Measurements from ENCODE around the gene PPP1R12C. TPM values are rescaled to one million over a fixed set of nuclear protein-coding genes. Genes with fewer than 3 reads are reported as not detected.

The PPP1R12C gene
- total RNA-seq, 4 donors from 2014 or later: 113 to 512 (median 193) TPM

DNA sequence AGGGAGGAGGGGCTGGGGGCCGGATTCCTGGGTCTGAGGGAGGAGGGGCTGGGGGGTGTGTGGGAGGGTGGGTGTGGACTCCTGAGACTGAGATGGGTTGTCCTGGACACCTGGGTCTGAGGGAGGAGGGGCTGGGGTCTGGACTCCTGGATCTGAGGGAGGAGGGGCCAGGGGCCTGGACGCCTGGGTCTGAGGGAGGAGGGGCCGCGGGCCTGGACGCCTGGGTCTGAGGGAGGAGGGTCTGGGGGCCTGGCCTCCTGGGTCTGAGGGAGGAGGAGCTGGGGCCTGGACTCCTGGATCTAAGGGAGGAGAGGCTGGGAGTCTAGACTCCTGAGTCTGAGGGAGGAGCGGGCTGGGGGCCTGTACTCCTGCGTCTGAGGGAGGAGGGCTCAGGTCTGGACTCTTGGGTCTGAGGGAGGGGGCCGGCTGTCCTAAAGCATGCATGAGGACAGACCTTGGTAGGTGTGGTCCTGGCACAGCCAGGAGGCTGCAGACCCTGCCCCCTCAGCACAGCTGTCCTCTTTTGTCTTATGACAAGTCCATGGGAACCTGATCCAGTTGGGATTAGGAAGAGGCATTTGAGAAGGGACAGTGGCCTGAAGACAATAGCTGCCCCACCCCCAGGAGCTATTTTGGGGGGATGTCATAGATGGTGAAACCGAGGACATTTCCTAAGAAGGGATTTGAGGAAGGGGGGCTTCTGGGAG, 30.3 kb upstream of the PPP1R12C start:
- H3K9me3 ChIP-seq: no peaks in the 10 kb centered on the region
- H3K27ac ChIP-seq: no peak overlapping the region
- H3K4me3 ChIP-seq: no peak overlapping the region
- TF ChIP-seq, protein P1, sequence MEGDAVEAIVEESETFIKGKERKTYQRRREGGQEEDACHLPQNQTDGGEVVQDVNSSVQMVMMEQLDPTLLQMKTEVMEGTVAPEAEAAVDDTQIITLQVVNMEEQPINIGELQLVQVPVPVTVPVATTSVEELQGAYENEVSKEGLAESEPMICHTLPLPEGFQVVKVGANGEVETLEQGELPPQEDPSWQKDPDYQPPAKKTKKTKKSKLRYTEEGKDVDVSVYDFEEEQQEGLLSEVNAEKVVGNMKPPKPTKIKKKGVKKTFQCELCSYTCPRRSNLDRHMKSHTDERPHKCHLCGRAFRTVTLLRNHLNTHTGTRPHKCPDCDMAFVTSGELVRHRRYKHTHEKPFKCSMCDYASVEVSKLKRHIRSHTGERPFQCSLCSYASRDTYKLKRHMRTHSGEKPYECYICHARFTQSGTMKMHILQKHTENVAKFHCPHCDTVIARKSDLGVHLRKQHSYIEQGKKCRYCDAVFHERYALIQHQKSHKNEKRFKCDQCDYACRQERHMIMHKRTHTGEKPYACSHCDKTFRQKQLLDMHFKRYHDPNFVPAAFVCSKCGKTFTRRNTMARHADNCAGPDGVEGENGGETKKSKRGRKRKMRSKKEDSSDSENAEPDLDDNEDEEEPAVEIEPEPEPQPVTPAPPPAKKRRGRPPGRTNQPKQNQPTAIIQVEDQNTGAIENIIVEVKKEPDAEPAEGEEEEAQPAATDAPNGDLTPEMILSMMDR (IDR thresholded peaks at IDR 0.05): no peak
- TF ChIP-seq POLR2A (IDR thresholded peaks at IDR 0.05): no peak
- peaks cover 0 to 15% of the 10 kb centered on the region in 2 donors for H3K27me3 ChIP-seq
- peaks cover 0 to 11% (median 2%) of the 10 kb centered on the region in 4 donors for H3K4me1 ChIP-seq
- no peak for DNase-seq
- no peaks in the 10 kb centered on the region for H3K36me3 ChIP-seq

DNA sequence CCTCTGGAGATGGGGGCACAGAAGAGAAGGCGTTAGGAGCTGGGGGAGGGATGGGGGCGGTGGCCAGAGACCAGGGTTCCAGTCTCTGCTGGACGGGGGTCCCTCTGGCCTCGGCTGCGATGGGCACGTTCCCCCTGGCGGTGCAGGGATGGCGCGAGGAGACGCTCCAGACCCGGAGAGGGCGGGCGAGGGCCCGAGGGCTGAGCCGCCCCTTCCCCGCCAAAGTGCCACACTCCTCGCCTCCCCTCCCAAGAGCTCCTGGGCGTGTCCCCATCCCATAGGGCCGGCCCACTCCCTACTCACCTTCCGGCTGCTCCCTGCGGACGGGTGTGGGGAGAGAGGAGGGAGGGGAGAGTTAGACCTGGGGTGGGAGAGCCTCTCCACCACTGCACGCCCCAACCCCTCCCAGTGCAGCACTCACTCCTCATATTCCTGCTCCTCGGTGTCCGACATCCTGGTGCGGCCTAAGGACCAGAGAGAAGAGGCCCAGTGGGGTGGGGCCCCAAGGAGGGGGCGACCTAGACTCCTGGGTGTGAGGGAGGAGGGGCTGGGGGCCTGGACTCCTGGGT, 29.4 kb upstream of the PPP1R12C start:
- Histone ChIP-seq H3K36me3 (no peaks in the 10 kb centered on the region), H3K27me3 (peaks cover 0 to 17% of the 10 kb centered on the region in 2 donors), H3K4me1 (peaks cover 0 to 11% (median 2%) of the 10 kb centered on the region in 4 donors), H3K27ac (no peak overlapping the region), H3K4me3 (peak overlapping the region in 1 of 4 donors; percentile 12), H3K9me3 (no peaks in the 10 kb centered on the region)
- DNase-seq: no peak
- no peak for TF ChIP-seq POLR2A (IDR thresholded peaks at IDR 0.05)
- TF ChIP-seq, protein P1 (IDR thresholded peaks at IDR 0.05): no peak

DNA sequence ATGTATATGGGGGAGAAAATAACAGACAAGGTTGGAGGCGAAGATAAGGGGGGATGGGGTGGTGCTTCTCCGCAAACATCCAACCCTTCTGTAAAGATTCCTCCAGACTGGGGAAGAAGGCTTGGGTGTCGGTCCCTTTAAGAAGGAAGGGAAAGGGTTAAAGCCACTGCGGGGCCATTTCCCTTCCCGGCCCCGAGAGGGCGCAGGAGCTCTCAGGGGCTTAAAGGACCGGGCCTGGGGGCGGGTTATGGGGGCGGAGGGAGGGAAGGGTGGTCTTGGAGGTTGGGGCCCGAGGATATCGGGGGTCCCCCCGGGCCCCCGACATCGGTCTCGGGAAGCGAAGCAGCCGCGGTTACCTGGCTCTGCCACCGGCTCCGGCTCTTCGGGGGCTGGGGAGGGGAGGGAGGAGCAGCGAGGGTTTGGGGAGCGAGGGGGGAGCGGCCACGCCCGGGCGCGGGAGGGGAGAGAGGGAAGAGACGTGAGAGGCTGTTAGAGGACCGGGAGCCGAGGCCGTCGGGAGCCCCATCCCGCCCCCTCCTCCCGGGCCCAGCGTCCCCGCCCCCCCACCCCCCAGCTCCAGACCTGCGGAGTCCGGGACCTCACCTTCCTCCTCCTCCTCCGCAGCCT, 28.8 kb upstream of the PPP1R12C start:
- H3K4me3 ChIP-seq: peak overlapping the region in 1 of 4 donors; percentile 12

DNA sequence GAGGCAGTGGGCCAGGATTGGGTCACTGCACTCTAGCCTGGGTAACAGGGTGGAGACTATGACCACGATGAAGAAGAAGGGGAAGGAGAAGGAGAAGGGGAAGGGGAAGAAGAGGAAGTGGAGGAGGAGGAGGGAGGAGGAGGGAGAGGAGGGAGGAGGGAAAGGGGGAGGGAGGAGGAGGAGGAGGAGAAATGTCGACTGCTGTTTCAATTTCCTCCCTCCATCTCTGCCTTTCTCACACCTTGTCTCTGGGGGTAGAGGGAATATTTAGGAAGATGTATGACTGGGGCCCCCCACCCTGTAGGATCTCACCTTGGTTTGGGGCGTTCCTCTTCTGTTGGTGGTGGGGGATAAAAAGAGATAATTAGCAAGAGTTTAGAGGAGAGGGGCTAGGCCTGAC, 27.8 kb upstream of the PPP1R12C start:
- no peak overlapping the region for H3K4me3 ChIP-seq
- H3K27me3 ChIP-seq: peaks cover 0 to 21% of the 10 kb centered on the region in 2 donors
- H3K9me3 ChIP-seq: no peaks in the 10 kb centered on the region
- no peak for DNase-seq
- no peaks in the 10 kb centered on the region for H3K36me3 ChIP-seq
- peaks cover 0 to 11% (median 2%) of the 10 kb centered on the region in 4 donors for H3K4me1 ChIP-seq
- H3K27ac ChIP-seq: no peak overlapping the region
- no peak for TF ChIP-seq POLR2A (IDR thresholded peaks at IDR 0.05)
- TF ChIP-seq, protein P1 (IDR thresholded peaks at IDR 0.05): no peak

More for the DNA sequence above, 28.8 kb upstream of the PPP1R12C start:
- Histone ChIP-seq H3K27ac (no peak overlapping the region), H3K4me1 (peaks cover 0 to 11% (median 2%) of the 10 kb centered on the region in 4 donors), H3K27me3 (peaks cover 0 to 21% of the 10 kb centered on the region in 2 donors), H3K9me3 (no peaks in the 10 kb centered on the region), H3K36me3 (no peaks in the 10 kb centered on the region)
- DNase-seq: no peak
- no peak for TF ChIP-seq POLR2A (IDR thresholded peaks at IDR 0.05)
- TF ChIP-seq, protein P1 (IDR thresholded peaks at IDR 0.05): peak in 3 of 6 experiments; percentile 15 to 24 (median 20)

DNA sequence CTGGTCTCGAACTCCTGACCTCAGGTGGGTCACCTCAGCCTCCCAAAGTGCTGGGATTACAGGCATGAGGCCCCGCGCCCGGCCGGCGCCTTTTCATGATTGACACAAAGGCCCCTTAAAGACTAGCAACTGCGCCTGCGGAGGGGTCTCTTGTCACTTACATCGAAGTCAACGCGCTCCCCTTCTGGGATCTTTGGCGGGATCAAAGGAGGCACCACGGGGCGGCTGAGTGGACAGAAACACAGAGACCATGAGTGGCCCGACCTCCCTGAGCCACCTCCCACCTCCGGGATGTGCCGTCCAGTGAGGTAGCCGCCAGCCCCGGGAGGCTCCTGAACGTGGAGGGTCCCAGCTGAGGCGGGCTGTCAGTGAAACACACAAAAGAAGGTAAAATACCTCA, 24.3 kb upstream of the PPP1R12C start:
- H3K4me3 ChIP-seq: no peak overlapping the region
- H3K27me3 ChIP-seq: peaks cover 0 to 21% of the 10 kb centered on the region in 2 donors

More for the DNA sequence above, 24.3 kb upstream of the PPP1R12C start:
- Histone ChIP-seq H3K36me3 (no peaks in the 10 kb centered on the region), H3K27ac (no peak overlapping the region), H3K9me3 (no peaks in the 10 kb centered on the region), H3K4me1 (peaks cover 0 to 9% (median 2%) of the 10 kb centered on the region in 4 donors)
- no peak for DNase-seq
- TF ChIP-seq, protein P1 (IDR thresholded peaks at IDR 0.05): no peak
- no peak for TF ChIP-seq POLR2A (IDR thresholded peaks at IDR 0.05)

All from Peyer's patch (tissue), 4 donors.